ENCODE measurements around the gene KRT6C.
"Not testable (repeated sequence)": the region's sequence is repeated elsewhere in the genome, so short reads cannot be mapped to it uniquely, and the experiment has no call there.

The KRT6C gene

DNA sequence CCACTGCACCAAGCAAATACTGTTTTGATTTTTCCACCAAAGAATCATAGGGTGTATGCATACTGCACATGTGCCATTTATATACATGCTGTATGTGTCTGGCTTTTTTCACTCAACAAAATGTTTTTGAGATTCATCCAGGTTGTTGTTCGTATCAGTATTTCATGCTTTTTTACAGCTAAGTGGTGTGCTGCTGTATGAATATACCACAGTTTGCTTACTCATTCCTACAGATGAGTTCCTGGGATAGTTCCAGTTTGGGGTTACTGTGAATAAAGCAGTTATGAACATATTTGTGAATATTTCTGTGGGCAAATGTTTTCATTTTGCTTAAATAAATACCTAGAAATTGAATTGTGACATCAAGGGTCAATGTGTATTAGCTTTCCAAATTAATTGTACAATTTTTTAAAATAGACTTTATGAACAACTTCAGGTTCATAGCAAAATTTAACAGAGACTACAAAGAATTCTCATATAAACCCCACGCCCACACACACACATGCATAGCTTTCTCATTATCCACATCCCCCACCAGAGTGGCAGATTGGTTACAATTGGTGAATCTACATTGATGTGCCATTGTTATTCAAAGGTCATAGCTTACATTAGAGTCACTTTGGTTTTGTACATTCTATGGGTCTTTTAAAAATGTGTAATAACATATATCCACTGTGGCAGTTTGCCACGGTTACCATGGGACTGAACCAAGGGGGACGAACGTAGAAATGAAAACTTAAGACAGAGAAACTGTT, 26.4 kb upstream of the KRT6C start:
- no peak for DNase-seq

DNA sequence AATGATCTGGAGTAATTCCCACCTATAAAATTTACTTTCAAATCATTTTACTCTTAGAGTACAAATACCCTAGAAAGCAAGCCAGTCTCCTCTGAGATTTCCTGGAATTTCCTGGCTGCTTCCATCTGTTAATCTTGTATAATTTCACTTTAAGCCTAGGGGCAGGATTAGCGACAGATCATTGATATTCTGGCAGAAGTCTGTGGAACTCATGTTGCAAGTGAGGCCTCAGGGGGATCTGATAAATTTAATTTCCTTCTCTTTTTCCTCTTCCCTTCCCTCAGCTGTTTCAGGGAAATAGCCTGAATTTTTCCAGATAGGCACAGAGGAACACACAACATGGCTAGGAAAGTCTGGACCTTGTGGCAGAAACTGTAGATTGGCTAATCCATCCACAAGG, 25.3 kb upstream of the KRT6C start:
- no peak for DNase-seq

DNA sequence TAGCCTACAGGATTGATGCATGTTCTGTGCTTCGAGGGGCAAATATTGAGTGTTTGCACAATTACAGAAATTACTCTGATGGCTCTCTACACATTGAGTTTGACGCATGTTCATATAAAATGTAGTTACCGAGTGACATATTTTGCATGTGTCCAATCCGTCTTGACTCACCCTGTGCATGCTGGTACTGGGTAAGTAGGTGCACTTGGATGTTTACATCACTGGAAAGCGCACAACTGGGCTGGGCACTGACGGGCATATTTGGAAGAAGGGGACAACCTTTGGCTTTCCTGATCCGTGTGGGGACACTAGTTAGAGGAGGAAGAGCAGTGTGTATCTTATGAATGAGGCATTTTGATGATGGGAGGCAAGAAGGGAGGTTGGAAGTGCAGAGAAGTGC, 24.4 kb upstream of the KRT6C start:
- DNase-seq = no peak

DNA sequence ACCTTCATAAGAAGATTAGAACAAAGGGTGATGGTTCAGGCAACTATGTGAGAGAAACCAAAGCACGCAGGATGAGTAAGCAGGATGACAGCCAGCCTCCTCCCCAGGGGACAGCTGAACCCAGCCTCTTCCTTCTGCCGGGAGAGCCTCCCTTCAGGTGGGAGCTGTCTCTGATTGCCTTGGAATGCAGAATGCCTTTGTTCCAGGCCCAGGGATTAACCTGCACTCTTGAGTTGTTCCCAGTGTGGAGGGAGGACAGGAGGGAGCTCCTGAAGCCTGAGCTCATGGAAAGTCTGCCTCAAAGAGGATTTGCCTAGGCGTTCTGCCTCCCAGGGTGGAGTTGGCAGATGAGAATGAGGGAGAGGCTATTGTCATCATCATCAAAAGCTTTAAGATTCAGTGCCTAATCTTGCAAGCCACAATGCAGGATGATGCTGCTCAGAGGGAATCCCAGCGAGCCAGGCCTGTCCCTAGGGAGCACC, 23.0 kb upstream of the KRT6C start:
- peak in 1 of 3 experiments; percentile 41 for DNase-seq

DNA sequence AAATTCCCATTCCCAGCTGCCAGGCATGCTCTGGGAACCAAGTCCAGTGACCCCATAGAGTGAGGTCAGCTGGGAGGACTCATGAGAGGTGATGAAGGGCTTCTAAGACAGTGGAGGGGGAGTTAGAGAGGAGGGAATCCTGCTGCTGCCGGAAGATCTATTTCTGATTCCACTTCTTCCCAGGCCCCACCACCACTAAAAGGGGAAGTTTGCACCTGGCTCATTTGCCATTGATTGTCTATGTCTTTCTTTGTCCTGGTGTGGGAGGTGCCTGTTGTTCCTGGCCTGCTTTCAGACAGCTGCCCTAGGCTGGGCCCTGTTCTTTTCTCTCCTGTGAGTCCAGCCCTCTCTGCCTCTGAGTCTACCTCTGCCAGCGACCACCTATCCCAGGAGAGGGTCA, 22.4 kb upstream of the KRT6C start:
- peak in 2 of 3 experiments; percentile 50 to 74 for DNase-seq

DNA sequence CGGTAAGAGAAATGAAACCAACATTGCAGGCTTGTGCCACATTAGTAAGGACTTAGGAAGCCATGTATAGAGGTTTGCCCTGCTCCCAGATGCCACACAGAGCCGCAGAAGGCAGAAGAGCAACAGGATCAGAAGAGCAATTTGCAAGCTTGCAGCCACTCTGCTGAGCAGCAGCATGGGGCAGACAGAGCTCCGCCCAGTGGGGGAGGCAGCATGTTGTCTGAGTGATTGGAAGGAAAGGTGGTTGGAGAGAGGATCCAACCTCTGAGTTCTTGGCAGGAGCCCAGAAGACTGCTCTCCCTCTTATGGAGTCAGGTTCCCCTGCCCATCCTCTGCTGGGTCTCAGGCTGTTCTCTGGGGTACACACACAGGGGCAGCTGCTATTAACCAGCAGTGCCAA, 21.8 kb upstream of the KRT6C start:
- DNase-seq = peak; percentile 68 to 90 (median 84)

DNA sequence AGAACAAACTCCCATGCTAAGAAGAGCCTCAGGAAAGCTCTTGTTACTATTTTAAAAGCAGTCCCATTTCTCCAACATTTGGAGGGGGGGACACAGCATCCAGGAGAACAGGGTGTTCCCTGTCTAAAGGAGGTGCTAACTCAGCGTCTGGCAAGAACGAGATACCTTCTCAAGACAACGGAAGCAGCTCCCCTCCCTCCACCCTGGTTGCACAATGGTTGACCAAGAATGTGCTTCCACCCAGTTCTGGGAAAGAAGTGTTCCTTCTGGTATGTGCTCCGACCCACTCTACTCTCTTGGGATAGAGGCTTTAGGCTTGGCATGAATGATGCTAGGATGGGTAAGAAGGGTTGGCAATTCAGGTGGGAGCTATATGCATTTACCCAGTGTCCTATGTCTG, 20.9 kb upstream of the KRT6C start:
- no peak for DNase-seq

DNA sequence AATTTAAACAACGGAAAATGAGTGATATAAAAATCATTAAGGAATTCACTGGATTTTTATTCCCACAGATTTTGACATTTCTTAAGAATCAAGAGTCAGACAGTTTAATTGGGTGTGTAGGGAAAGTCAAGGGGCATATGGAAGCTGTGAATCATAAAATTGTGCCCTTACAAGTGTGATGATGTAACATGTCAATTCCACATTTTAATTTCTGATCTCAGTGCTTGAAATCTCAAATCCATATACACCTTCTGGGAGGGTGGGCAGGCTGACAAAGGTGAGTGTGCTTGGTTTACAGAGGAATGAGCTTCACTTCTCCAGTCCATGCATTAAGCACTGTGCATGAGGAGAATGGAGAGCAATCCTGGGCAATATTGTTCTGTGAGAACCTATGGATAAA, 20.5 kb upstream of the KRT6C start:
- no peak for DNase-seq

DNA sequence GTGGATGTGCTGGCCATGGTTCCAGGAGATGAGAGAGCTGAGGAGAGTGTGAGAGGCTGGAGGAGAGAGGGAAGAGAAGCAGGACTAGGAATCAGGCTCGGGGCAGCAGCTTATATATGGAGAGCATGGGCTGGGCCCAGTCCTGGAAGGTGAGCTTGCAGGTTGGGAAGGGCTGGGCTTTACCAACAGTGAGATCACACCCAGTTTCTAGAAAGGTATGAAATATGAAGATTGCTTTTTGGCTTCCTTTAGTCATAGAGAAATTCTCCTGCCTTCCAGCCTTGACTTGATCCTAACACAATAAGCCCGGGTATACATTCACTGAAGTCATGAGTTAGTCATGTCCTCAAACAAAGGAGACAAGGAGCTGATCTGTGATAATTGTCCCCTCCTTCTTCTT, 19.6 kb upstream of the KRT6C start, which contains the start of gene KRT6A:
Gene KRT6A, minus strand, starts transcription at position 86 of the 400 bp plus-strand sequence. Its CDS starts 69 bp downstream, at position 17.
- no peak for DNase-seq

DNA sequence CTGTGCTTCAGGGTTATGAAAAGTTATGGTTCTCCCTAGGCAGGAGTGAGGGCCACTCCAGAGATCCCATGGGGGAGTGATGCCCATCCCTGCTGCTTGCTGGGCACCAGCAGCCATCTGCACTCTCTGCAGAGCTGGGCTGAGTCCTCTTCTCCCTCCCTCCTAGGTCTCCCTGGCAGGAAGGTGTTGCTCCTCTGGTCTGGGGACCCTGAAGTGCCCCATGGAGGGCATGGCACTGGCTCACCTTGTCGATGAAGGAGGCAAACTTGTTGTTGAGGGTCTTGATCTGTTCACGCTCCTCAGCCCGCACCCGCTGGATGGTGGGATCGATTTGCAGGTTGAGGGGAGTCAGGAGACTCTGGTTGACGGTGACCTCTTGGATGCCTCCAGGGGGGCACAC, 18.8 kb upstream of the KRT6C start:
- not testable (repeated sequence) for DNase-seq

DNA sequence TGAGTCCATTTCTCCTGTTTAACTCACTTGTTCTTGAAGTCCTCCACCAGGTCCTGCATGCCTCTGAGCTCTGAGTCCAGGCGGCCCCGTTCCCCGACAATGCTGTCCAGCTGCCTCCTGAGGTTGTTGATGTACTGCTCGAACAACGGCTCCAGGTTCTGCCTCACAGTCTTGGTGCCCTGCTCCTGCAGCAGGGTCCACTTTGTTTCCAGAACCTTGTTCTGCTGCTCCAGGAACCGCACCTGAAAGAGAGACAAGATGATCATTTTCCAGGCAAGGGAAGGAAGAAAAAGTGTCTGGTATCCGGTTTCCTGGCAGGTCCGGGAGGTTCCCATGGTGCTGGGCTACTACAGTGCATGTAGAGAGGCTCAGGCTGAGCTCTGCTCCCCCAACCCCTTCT, 17.9 kb upstream of the KRT6C start:
- not testable (repeated sequence) for DNase-seq

DNA sequence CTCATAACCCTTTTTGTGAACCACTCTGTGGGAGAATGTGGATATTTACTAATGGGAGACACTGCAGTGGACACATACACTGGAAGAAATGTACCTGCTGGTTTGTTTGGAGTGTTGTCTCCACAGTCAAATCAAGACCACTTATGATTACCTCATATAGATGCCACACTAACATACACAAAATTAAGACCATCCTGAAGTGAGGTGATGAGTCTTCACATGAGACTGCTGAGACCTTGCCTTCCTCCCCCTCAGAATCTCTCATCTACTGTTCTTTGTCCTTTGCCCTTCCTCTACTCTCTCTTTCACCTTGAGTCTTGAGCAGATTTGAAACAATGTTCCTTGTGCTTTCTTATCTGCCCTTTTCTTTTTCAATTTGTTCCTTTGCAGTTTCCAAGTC, 15.1 kb upstream of the KRT6C start:
- DNase-seq = no peak

DNA sequence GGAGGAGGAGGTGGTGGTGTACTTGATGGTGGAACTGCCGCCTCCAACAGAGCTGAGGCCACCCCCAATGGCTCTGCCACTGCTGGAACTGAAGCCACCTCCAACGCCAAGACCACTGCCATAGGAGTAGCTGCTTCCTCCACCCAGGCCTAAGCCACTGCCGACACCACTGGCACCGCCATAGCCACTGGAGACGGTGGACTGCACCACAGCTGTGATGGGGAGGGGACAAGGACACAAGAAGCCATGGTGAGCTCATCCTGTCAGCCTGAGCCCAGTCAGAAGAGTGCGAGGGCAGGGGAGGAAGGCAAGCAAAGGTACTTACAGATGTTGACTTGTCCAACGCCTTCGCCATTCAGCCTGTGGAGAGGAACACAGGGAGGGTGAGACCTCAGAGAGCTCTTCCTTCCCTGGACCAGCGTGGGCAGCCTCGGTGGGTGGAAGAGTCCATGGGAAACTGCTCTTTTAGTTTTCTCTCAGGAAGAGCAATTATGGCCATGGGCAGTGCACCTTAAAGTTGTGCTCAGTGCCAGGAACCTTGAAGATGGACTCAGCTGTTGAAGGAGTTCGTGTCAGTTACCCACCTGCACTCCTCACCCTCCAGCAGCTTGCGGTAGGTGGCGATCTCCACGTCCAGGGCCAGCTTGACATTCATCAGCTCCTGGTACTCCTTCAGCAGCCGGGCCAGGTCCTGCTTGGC, 14.3 kb upstream of the KRT6C start:
- DNase-seq = not testable (repeated sequence)

DNA sequence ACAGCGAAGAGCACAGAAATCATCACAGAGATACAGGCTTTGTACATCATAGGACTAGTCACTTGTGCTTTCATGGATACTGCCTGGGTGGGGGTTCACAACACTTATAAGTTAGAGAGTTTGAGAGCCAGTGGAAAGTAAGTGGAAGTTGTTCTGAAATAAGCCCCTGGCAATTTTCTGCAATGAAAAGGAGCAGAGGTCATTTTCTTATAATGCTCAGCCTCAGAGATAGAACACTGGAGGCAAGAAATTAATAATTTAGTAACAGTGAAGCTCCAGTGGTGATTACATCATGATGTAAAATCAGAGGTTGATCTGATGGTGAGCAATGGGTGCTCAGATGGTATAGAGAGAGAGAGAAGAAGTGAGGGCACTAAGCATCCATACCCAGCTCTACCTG, 13.6 kb upstream of the KRT6C start:
- DNase-seq = no peak

DNA sequence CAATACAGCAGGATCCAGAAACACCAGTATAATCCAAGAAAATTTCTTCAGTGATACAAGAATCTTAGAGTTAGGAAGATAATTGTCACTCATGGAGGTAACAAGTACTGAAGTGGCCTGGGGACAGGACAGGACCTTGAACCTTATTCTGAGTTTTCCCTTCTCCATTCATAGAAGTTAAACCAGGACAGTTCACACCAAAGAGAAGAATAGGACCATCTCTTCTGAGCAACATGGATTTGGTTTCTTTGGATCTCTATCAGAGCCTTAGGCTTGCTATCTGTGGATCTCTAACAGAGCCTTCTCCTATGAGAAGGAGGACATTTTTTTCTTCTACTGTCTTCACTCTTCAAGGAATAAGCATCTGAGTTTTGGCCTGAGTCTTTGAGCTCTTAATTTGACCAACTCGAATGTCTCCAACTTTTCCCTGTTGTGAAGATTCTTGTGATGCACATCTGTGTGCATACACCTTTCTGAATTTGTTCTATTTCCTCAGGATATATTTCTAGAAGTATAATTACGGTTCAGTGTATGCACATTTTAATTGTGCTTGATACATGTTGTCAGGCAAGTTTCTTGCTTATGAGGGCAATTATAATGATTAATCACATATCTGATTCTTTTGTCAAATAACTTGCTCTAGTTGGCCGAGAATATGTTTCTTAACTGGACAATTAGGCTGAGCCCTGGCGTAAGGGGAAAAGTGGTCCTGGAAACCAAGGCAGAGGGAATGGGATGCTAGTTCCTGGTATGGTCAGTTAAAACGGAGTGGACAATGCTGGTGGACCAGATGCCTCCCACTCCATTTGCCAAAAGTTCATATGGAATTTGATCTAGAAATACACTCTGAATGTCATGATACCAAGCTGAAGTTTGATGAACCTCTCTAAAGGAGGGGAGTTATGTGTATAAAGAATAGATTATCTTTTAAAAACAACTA, 12.8 kb upstream of the KRT6C start:
- DNase-seq = peak in 2 of 3 experiments; percentile 5 to 23

DNA sequence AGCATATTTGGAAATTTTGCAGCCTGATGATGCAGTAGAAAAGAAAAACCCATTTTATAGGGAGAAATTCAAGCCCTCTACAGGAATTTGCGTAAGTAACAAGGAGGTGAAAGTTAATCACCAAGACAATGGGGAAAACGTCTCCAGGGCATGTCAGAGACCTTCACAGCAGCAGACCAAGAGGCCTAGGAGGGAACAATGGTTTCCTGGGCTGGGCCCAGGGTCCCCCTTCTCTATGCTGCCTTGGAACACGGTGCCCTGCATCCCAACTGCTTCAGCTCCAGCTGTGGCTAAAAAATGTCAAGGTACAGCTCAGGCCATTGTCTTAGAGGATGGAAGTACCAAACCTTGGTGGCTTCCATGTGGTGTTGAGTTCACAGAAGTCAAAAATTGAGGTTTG, 6.5 kb upstream of the KRT6C start:
- no peak for DNase-seq

DNA sequence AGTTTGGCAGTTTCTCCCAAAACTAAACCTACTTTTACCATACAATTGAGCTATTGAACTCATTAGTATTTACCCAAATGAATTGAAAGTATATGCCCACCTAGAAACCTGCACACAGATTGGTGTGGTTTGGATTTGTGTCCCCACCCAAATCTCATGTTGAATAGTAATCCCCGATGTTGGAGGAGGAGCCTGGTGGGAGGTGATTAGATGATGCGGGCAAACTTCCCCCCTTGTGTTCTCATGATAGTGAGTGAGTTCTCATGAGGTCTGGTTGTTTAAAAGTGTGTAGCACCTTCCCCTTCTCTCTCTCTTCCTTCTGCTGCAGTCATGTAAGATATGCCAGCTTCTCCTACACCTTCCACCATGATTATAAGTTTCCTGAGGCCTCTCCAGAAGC, 4.0 kb upstream of the KRT6C start:
- DNase-seq = no peak

DNA sequence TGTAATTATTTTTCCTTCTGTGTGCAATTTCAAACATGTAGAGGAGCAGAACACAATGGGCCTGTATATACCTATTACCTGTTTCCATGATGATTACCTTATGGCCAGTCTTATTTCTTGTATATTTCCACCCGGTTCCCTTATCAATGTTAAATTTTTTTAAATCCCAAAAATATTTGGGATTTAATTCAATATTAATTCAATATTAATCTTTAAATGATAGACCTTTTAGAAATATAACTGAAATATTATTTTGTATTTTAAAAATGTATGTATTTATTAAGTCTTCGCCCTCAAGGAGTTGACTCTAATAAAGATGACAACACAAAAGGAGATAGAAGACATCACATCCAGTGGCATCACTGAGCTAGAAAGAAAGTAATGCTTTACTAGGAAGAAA, 607 bp upstream of the KRT6C start:
- DNase-seq = no peak

DNA sequence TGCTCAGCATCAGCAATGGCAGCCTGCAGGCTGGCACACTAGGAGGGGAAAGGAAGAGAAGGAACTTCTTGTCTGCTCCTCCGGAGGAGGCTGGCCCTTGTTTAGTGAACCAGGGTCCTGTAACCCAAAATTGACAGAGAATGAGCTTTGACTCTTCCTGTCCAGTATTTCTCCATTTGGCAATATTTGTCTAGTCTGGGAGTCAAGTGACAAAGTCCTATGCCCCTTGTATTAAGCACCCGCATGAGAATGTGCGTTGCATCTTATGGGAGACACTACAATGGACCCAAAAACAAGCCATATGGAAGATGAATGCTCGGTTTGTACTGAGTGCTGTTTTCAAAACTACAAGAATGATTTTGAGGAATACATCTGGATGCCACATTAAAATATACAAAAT, 3.8 kb downstream of the KRT6C start:
- DNase-seq = no peak

DNA sequence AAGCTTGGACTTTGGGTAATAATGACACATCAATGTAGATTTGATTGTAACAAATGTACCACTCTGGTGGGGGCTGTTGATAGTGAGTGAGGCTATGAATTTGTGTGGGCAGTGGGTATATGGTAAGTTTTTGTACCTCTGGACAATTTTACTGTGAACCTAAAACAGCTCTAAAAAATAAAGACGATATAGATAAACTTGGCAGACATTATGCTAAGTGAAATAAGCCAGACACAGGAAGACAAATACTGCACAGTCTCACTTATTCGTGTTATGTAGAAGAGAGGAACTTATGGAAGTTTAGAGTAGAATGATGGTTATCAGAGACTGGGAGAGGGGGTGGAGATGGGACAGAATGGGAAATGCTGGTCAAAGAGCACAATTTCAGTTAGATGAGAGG, 8.7 kb downstream of the KRT6C start:
- no peak for DNase-seq

DNA sequence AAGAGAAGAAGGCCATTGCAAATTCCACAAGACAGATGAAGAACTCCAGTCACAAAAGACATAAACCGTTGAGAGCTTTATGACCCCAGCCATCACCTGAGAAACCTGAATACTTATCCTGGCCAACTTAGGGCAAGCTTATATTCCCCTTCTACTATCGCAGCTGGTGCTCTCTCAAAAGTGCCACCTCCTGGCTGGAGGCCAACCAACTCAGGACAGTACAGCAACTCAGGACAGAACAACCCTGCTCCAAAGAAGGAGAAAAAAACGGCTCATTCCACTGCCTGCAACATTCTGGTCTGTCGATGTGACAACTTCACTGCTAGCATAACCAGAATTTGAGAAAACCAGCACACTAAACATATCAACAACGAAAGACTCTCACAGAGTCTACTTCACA, 11.9 kb downstream of the KRT6C start:
- no peak for DNase-seq

DNA sequence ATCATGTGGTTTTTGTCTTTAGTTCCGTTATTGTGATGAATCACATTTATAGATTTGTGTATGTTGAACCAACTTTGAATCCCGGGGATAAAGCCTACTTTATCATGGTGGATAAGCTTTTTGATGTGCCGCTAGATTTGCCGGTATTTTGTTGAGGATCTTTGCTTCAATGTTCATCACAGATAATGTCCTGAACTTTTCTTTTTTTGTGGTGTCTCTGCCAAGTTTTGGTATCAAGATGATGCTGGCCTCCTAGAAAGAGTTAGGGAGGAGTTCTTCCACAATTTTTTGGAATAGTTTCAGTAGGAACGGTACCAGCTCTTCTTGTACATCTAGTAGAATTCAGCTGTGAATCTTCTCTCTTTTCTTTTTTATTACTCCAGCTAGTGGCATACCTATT, 14.7 kb downstream of the KRT6C start:
- no peak for DNase-seq

DNA sequence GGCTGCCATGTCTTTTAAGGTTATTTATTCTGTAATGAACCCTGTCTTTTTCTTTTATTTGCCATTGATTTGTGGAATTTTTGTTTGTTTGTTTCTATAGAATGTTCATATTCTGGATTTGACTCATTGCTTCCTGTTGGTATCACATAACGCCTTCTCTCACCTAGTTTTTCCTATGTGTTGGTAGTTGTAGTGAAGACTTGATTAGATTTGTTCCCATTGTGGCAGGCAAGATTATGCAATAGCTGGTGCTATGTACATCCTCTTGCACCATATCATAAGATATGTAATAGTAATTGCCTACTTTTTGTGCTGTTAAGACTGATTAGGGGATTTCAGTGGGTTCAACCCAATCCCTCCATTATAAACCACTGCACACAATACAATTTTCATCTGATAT, 17.8 kb downstream of the KRT6C start:
- DNase-seq = no peak
